OCI-LY3 (cell line): ENCODE data around the gene CYP11A1.

ENCODE experiments used
- EZH2phosphoT487 ChIP-seq: fragments of 200-600 bp; shearing (Covaris generic); IDR thresholded peaks from 2 replicates; pipeline ENCODE4 v1.6.1; 2018; ENCODE audit warnings: antibody characterized with exemption, mixed run types, low read depth
- TF ChIP-seq, protein P1 (sequence below): fragments of 200-600, 300-600 bp; sonication (generic); IDR thresholded peaks from 2 replicates; pipeline ENCODE4 v1.5.1; 2014; ENCODE audit warnings: antibody characterized with exemption, low read length, low read depth

GRCh38 chr15:74294010-74294409, 73.4 kb downstream of the CYP11A1 start:
- TF ChIP-seq, protein P1, sequence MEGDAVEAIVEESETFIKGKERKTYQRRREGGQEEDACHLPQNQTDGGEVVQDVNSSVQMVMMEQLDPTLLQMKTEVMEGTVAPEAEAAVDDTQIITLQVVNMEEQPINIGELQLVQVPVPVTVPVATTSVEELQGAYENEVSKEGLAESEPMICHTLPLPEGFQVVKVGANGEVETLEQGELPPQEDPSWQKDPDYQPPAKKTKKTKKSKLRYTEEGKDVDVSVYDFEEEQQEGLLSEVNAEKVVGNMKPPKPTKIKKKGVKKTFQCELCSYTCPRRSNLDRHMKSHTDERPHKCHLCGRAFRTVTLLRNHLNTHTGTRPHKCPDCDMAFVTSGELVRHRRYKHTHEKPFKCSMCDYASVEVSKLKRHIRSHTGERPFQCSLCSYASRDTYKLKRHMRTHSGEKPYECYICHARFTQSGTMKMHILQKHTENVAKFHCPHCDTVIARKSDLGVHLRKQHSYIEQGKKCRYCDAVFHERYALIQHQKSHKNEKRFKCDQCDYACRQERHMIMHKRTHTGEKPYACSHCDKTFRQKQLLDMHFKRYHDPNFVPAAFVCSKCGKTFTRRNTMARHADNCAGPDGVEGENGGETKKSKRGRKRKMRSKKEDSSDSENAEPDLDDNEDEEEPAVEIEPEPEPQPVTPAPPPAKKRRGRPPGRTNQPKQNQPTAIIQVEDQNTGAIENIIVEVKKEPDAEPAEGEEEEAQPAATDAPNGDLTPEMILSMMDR = no peak
- TF ChIP-seq EZH2phosphoT487 = no peak
